HCT116 (cell line): ENCODE results near the gene PICALM. TPM values are rescaled to one million over a fixed set of nuclear protein-coding genes. Genes with fewer than 3 reads are reported as not detected.

Experiments used
- ATAC-seq: fragments of 200-7000 bp; cut with Tn5 transposase; 2 replicates; pipeline ENCODE4 v1.9.1; 2020; ENCODE audit warnings: mild to moderate bottlenecking, moderate library complexity
- BruUV-seq: library from RNA; stranded (reverse); fragments of 400-500 nt; replicated peaks from 2 replicates; lab custom pipeline; 2021; lab: Mats Ljungman, UMichigan
- CTCF ChIA-PET: fragments of 300-600 bp; sonication (Branson Sonifier 250); formaldehyde crosslinking; loops from one replicate; lab custom pipeline; 2021; ENCODE audit warnings: antibody characterized with exemption; lab: Charles Lee
- POLR2A ChIA-PET: fragments of 300-600, 350-600 bp; sonication (Branson Sonifier 250); formaldehyde crosslinking; loops from one replicate; lab custom pipeline; 2021; ENCODE audit warnings: antibody characterized with exemption; lab: Charles Lee
- RAD21 ChIA-PET, 2 experiments: fragments of 300-600 bp; sonication (Branson Sonifier 250); formaldehyde crosslinking; loops; one replicate each; lab custom pipeline; 2023; ENCODE audit warnings: low total read pairs in 2 of 2; ENCODE audit not compliant: uncharacterized antibody in 2 of 2, unreplicated experiment in 2 of 2, low non-redundant PET in 1 of 2; lab: Charles Lee
- DNase-seq: peaks from one replicate; pipeline ENCODE4 v3.0.0-alpha.2; 2010; ENCODE audit warnings: low read depth, low spot score
- H2AFZ ChIP-seq: fragments of 200-600 bp; shearing (Covaris generic), sonication (generic); 2 replicates; pipeline ENCODE4 v1.6.1; 2017; ENCODE audit warnings: low read depth, mixed run types, mixed read lengths, antibody characterized with exemption, low read length; ENCODE audit not compliant: poor library complexity, severe bottlenecking
- H3K27ac ChIP-seq: 2 replicates; pipeline ENCODE4 v1.5.1; 2012; ENCODE audit warnings: low read depth, low read length
- H3K27me3 ChIP-seq: fragments of 200-600 bp; sonication (generic); 2 replicates; pipeline ENCODE4 v1.6.1; 2016; ENCODE audit warnings: mixed run types, low read length, mixed read lengths; ENCODE audit not compliant: insufficient read depth
- H3K36me3 ChIP-seq, 2 experiments: fragments of 200-500 bp in 1 of 2; fragments of 200-600 bp in 1 of 2; sonication (Bioruptor generic) in 1 of 2; sonication (generic) in 1 of 2; 2 replicates each; pipeline versions ENCODE4 v1.5.1 to v1.6.1; 2014 to 2016; ENCODE audit warnings: low read length in 2 of 2, inconsistent platforms in 1 of 2, mixed read lengths in 1 of 2, mixed run types in 1 of 2; ENCODE audit not compliant: insufficient read depth in 2 of 2, control insufficient read depth in 1 of 2
- H3K4me1 ChIP-seq, 2 experiments: fragments of 200-600 bp in 1 of 2; sonication (generic) in 1 of 2; 2 replicates each; pipeline versions ENCODE4 v1.5.1 to v1.6.1; 2012 to 2017; ENCODE audit warnings: low read length in 2 of 2, inconsistent platforms in 1 of 2, mild to moderate bottlenecking in 1 of 2, mixed read lengths in 1 of 2, mixed run types in 1 of 2, moderate library complexity in 1 of 2; ENCODE audit not compliant: insufficient read depth in 2 of 2, control insufficient read depth in 1 of 2
- H3K4me2 ChIP-seq: fragments of 200-600 bp; sonication (generic); 2 replicates; pipeline ENCODE4 v1.6.1; 2017; ENCODE audit warnings: mixed run types, low read length, mixed read lengths
- H3K4me3 ChIP-seq, 2 experiments: fragments of 200-600 bp in 1 of 2; sonication (generic) in 1 of 2; replicated peaks in 1 of 2; 2 replicates each; pipeline ENCODE4 v1.5.1; 2011 to 2016; ENCODE audit warnings: low read length in 2 of 2, control low read depth in 1 of 2, low read depth in 1 of 2, mild to moderate bottlenecking in 1 of 2, mixed read lengths in 1 of 2, mixed run types in 1 of 2
- H3K79me2 ChIP-seq: fragments of 200-600 bp; sonication (generic); 2 replicates; pipeline ENCODE4 v1.6.1; 2017; ENCODE audit warnings: mild to moderate bottlenecking, mixed run types, low read length, moderate library complexity, mixed read lengths; ENCODE audit not compliant: insufficient read depth
- H3K9ac ChIP-seq: fragments of 200-600 bp; sonication (generic); 2 replicates; pipeline ENCODE4 v1.6.1; 2016; ENCODE audit warnings: low read length, mixed read lengths
- H3K9me2 ChIP-seq: fragments of 200-600 bp; sonication (generic), shearing (Covaris generic); 2 replicates; pipeline ENCODE4 v1.6.1; 2017; ENCODE audit warnings: mixed run types, mild to moderate bottlenecking, moderate library complexity; ENCODE audit not compliant: insufficient read depth
- H3K9me3 ChIP-seq, 2 experiments: fragments of 200-500 bp in 1 of 2; fragments of 200-600 bp in 1 of 2; sonication (Bioruptor generic) in 1 of 2; sonication (generic) in 1 of 2; 2 replicates each; pipeline ENCODE4 v1.6.1; 2014 to 2017; ENCODE audit warnings: low read length in 2 of 2, mixed read lengths in 2 of 2, inconsistent platforms in 1 of 2, low read depth in 1 of 2, mild to moderate bottlenecking in 1 of 2, mixed run types in 1 of 2, moderate library complexity in 1 of 2; ENCODE audit not compliant: control insufficient read depth in 1 of 2, insufficient read depth in 1 of 2
- H4K20me1 ChIP-seq: fragments of 200-600 bp; sonication (generic), shearing (Covaris generic); 2 replicates; pipeline ENCODE4 v1.6.1; 2017; ENCODE audit warnings: mixed run types, mild to moderate bottlenecking, moderate library complexity; ENCODE audit not compliant: insufficient read depth
- ATF3 ChIP-seq: IDR thresholded peaks from 2 replicates; pipeline ENCODE4 v1.6.1; 2012
- CEBPB ChIP-seq: IDR thresholded peaks from 2 replicates; pipeline ENCODE4 v1.6.1; 2012; ENCODE audit warnings: low read depth
- EGR1 ChIP-seq: IDR thresholded peaks from 2 replicates; pipeline ENCODE4 v1.6.1; 2012; ENCODE audit warnings: low read depth
- ELF1 ChIP-seq: IDR thresholded peaks from 2 replicates; pipeline ENCODE4 v1.6.1; 2012; ENCODE audit warnings: low read depth, borderline replicate concordance
- FOSL1 ChIP-seq: IDR thresholded peaks from 2 replicates; pipeline ENCODE4 v1.6.1; 2012; ENCODE audit warnings: low read depth
- JUND ChIP-seq: IDR thresholded peaks from 2 replicates; pipeline ENCODE4 v1.6.1; 2012
- POLR2A ChIP-seq: IDR thresholded peaks from 2 replicates; pipeline ENCODE4 v1.7.0; 2011; ENCODE audit warnings: borderline replicate concordance; ENCODE audit not compliant: insufficient read depth, insufficient read length; ENCODE audit errors: extremely low read depth
- POLR2AphosphoS5 ChIP-seq: IDR thresholded peaks from 2 replicates; pipeline ENCODE4 v1.6.1; 2011; ENCODE audit warnings: mild to moderate bottlenecking, low read depth, low read length, moderate library complexity
- RAD21 ChIP-seq: IDR thresholded peaks from 2 replicates; pipeline ENCODE4 v1.6.1; 2012; ENCODE audit warnings: low read depth, mild to moderate bottlenecking
- SIN3A ChIP-seq: IDR thresholded peaks from 2 replicates; pipeline ENCODE4 v1.6.1; 2012; ENCODE audit warnings: low read depth
- SP1 ChIP-seq: IDR thresholded peaks from 2 replicates; pipeline ENCODE4 v1.6.1; 2012; ENCODE audit warnings: low read depth
- SRF ChIP-seq: IDR thresholded peaks from 2 replicates; pipeline ENCODE4 v1.6.1; 2012; ENCODE audit warnings: low read depth
- TCF7L2 ChIP-seq: IDR thresholded peaks from 2 replicates; pipeline ENCODE4 v1.7.0; 2011; ENCODE audit warnings: borderline replicate concordance, inconsistent platforms; ENCODE audit not compliant: insufficient read depth, insufficient read length; ENCODE audit errors: extremely low read depth
- YY1 ChIP-seq: IDR thresholded peaks from 2 replicates; pipeline ENCODE4 v1.6.1; 2011; ENCODE audit warnings: low read length, low read depth, moderate library complexity, mild to moderate bottlenecking; ENCODE audit not compliant: insufficient replicate concordance; ENCODE audit errors: extremely low read depth
- ZBTB33 ChIP-seq: IDR thresholded peaks from 2 replicates; pipeline ENCODE4 v1.6.1; 2011; ENCODE audit warnings: mild to moderate bottlenecking, low read length, moderate library complexity; ENCODE audit not compliant: insufficient replicate concordance; ENCODE audit errors: extremely low read depth
- ZFX ChIP-seq: fragments of 450-650 bp; IDR thresholded peaks from 2 replicates; pipeline ENCODE4 v1.6.1; 2017
- ZNF274 ChIP-seq: fragments of 200-500 bp; sonication (Bioruptor generic); IDR thresholded peaks from 2 replicates; pipeline ENCODE4 v1.6.1; 2014; ENCODE audit warnings: mild to moderate bottlenecking, low read depth, low read length, inconsistent platforms
- intact Hi-C: fragments of 100-400 bp; cut with micrococcal nuclease; formaldehyde crosslinking; loops from 2 replicates; pipeline ENCODE4 v1.10.0; 2022
- total RNA-seq: library from RNA; stranded (reverse); gene quantifications from one replicate; pipeline ENCODE4 v1.2.1, GENCODE V29; 2021; ENCODE audit not compliant: unreplicated experiment
- TF ChIP-seq, protein P1 (sequence below), 3 experiments: fragments of 200-600 bp in 1 of 3; sonication (generic) in 1 of 3; IDR thresholded peaks in 2 of 3; conservative IDR thresholded peaks in 1 of 3; 2 replicates each; pipeline ENCODE4 v1.5.1; 2012 to 2017; ENCODE audit warnings: low read depth in 2 of 3, low read length in 2 of 3, antibody characterized with exemption in 1 of 3, borderline replicate concordance in 1 of 3, control low read depth in 1 of 3, mild to moderate bottlenecking in 1 of 3, mixed read lengths in 1 of 3, mixed run types in 1 of 3, moderate library complexity in 1 of 3; ENCODE audit not compliant: insufficient read depth in 1 of 3
- TF ChIP-seq, protein P2 (sequence below): IDR thresholded peaks from 2 replicates; pipeline ENCODE4 v1.6.1; 2012

Gene PICALM
- total RNA-seq, 1 experiment from 2014 or later, result 90.6 TPM

DNA sequence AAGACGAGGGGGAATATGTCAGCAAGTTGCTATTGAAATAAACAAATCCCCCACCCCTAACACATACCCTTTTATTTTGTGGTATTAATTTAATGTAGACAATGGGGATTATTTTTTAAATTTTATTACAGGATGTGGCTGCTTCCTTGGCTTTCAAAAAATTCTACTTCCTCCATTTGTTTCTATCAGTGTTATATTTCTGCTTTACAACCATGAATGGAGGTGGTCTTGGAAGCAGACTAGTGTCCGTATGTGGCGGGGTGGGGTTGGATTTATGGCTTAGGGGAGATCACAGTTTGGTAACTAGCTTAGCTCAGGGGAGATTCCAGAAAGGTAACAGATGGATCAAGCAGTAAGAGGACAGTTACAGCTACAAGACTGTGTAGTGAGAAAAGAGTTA, 39.3 kb upstream of the PICALM start:
- Histone ChIP-seq H4K20me1 (no peaks in the 10 kb centered on the region), H2AFZ (no peak overlapping the region), H3K4me1 (no peaks in the 10 kb centered on the region), H3K27me3 (no peaks in the 10 kb centered on the region), H3K9me3 (no peaks in the 10 kb centered on the region), H3K27ac (no peak overlapping the region), H3K4me3 (no peak overlapping the region), H3K9me2 (no peaks in the 10 kb centered on the region), H3K4me2 (no peak overlapping the region), H3K9ac (no peak overlapping the region), H3K36me3 (no peaks in the 10 kb centered on the region), H3K79me2 (no peaks in the 10 kb centered on the region)
- ChIA-PET CTCF (no interaction called here), RAD21 (no interaction called here), POLR2A (no interaction called here)
- BruUV-seq, result no TSS peak
- no peak for ATAC-seq
- no peak for TF ChIP-seq YY1
- no peak for TF ChIP-seq ZNF274
- no peak for TF ChIP-seq EGR1
- TF ChIP-seq CEBPB, result no peak
- no peak for TF ChIP-seq POLR2A
- no peak for TF ChIP-seq FOSL1
- no peak for TF ChIP-seq TCF7L2
- no peak for TF ChIP-seq POLR2AphosphoS5
- no peak for TF ChIP-seq RAD21
- TF ChIP-seq, protein P1, sequence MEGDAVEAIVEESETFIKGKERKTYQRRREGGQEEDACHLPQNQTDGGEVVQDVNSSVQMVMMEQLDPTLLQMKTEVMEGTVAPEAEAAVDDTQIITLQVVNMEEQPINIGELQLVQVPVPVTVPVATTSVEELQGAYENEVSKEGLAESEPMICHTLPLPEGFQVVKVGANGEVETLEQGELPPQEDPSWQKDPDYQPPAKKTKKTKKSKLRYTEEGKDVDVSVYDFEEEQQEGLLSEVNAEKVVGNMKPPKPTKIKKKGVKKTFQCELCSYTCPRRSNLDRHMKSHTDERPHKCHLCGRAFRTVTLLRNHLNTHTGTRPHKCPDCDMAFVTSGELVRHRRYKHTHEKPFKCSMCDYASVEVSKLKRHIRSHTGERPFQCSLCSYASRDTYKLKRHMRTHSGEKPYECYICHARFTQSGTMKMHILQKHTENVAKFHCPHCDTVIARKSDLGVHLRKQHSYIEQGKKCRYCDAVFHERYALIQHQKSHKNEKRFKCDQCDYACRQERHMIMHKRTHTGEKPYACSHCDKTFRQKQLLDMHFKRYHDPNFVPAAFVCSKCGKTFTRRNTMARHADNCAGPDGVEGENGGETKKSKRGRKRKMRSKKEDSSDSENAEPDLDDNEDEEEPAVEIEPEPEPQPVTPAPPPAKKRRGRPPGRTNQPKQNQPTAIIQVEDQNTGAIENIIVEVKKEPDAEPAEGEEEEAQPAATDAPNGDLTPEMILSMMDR (IDR thresholded peaks at IDR 0.05 in 2 of 3, conservative IDR thresholded peaks at IDR 0.05 in 1 of 3; ENCODE audit: borderline replicate concordance in 1 of 3, insufficient read depth in 1 of 3, low read depth in 2 of 3, low read length in 2 of 3), result no peak
- no peak for TF ChIP-seq ELF1
- no peak for TF ChIP-seq ZFX
- TF ChIP-seq SIN3A, result no peak
- no peak for TF ChIP-seq SP1
- no peak for TF ChIP-seq JUND
- TF ChIP-seq ZBTB33, result no peak
- TF ChIP-seq, protein P2, sequence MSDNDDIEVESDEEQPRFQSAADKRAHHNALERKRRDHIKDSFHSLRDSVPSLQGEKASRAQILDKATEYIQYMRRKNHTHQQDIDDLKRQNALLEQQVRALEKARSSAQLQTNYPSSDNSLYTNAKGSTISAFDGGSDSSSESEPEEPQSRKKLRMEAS, result no peak
- TF ChIP-seq ATF3, result no peak
- no peak for TF ChIP-seq SRF
- intact Hi-C loops, result no loop called here
- DNase-seq, result no peak
